ENCODE results near the gene PPP1R7. TPM values are rescaled to one million over a fixed set of nuclear protein-coding genes. Genes with fewer than 3 reads are reported as not detected.

PPP1R7 gene
- total and polyA plus RNA-seq, 10 donors: 36.1 to 89.3 (median 48.8) TPM

DNA sequence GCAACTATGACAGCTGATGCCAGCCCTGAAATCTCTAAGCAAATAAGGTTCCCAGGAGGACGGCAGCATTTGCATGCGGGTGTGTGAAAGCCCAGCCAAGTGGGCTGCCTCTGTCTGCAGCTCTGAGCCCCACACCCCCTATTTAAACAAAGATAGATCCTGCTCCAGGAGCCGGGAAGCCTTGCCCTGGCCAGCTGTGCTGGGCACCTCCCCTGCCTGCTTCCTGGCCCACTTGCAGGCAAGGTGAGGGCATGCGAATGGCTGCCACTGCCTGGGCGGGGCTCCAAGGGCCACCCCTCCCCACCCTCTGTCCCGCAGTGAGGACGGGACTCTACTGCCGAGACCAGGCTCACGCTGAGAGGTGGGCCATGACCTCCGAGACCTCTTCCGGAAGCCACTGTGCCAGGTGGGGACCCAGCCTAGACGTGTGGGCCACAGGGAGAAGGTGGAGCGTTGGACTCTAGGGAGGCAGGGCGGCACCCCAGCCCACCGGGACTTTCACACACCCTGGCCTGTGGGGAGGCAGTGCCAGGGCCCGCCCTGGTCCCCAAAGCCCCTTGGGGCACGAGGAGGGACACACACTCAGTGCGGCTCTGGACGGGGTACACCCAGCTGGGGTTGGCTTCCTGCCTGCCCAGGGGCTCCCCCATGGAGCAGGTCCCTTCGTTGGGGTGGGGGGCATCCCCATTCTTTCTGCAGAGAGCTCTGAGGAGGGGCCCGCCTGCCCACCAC, 38.3 kb downstream of the PPP1R7 start, which contains the start of gene ANO7:
TSS of gene ANO7 (plus strand) at position 317 of the 732 bp plus-strand sequence. CDS start 1,387 bp downstream, outside the sequence.
- Histone ChIP-seq H3K4me1 (peaks cover 0 to 12% (median 7%) of the 10 kb centered on the region in 6 donors), H3K27me3 (replicated peaks in 1 of 7) (peaks cover 0 to 17% (median 0%) of the 10 kb centered on the region in 7 donors), H3K9me3 (no peaks in the 10 kb centered on the region), H3K36me3 (peaks cover 0 to 12% (median 3%) of the 10 kb centered on the region in 6 donors), H3K27ac (no peak within 1 kb of the TSS), H3K4me3 (peak within 1 kb of the TSS in 1 of 8 donors; percentile 37)
- intact Hi-C loops (cut with DNase I; ENCODE audit: low total_unique reads): no loop called here
- DNase-seq: no peak
- no peak for TF ChIP-seq POLR2AphosphoS5 (IDR thresholded peaks at IDR 0.05)
- TF ChIP-seq, protein P1, sequence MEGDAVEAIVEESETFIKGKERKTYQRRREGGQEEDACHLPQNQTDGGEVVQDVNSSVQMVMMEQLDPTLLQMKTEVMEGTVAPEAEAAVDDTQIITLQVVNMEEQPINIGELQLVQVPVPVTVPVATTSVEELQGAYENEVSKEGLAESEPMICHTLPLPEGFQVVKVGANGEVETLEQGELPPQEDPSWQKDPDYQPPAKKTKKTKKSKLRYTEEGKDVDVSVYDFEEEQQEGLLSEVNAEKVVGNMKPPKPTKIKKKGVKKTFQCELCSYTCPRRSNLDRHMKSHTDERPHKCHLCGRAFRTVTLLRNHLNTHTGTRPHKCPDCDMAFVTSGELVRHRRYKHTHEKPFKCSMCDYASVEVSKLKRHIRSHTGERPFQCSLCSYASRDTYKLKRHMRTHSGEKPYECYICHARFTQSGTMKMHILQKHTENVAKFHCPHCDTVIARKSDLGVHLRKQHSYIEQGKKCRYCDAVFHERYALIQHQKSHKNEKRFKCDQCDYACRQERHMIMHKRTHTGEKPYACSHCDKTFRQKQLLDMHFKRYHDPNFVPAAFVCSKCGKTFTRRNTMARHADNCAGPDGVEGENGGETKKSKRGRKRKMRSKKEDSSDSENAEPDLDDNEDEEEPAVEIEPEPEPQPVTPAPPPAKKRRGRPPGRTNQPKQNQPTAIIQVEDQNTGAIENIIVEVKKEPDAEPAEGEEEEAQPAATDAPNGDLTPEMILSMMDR (IDR thresholded peaks at IDR 0.05 in 8 of 11, conservative IDR thresholded peaks at IDR 0.05 in 3 of 11): no peak
- TF ChIP-seq POLR2A (IDR thresholded peaks at IDR 0.05): no peak
- 72 to 87% (median 75%) methylated on average over 5 to 21 of the region's 21 CpGs for WGBS, 5 donors

GRCh38 chr2:241189093-241189855, 39.0 kb downstream of the PPP1R7 start:
- no peak for TF ChIP-seq POLR2AphosphoS5 (IDR thresholded peaks at IDR 0.05)
- no peak for TF ChIP-seq POLR2A (IDR thresholded peaks at IDR 0.05)
- TF ChIP-seq, protein P1 (IDR thresholded peaks at IDR 0.05 in 8 of 11, conservative IDR thresholded peaks at IDR 0.05 in 3 of 11): no peak
- Histone ChIP-seq H3K4me1 (peaks cover 0 to 12% (median 7%) of the 10 kb centered on the region in 6 donors), H3K36me3 (peaks cover 0 to 4% (median 0%) of the 10 kb centered on the region in 6 donors), H3K27ac (no peak overlapping the region), H3K4me3 (no peak overlapping the region), H3K27me3 (replicated peaks in 1 of 7) (peaks cover 0 to 17% (median 0%) of the 10 kb centered on the region in 7 donors), H3K9me3 (no peaks in the 10 kb centered on the region)
- WGBS, 5 donors: 89 to 95% (median 92%) methylated on average over 13 to 32 of the region's 32 CpGs
- intact Hi-C loops (cut with DNase I; ENCODE audit: low total_unique reads): no loop called here
- DNase-seq: no peak

DNA sequence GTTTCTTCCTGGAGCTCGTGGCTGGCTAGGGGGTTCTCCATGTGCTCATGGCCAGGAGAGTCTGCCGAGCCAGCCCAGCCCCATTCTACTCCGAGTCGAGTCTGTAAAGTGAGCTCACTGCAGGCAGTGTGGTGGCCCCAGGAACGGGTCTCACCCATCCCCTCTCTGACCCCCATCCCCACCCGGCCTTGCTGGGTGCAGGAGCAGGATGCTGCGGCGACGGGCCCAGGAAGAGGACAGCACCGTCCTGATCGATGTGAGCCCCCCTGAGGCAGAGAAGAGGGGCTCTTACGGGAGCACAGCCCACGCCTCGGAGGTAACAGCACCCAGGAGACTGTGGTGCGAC, 39.6 kb downstream of the PPP1R7 start:
- no peak for TF ChIP-seq POLR2AphosphoS5 (IDR thresholded peaks at IDR 0.05)
- TF ChIP-seq, protein P1 (IDR thresholded peaks at IDR 0.05 in 8 of 11, conservative IDR thresholded peaks at IDR 0.05 in 3 of 11): no peak
- Histone ChIP-seq H3K9me3 (no peaks in the 10 kb centered on the region), H3K36me3 (no peaks in the 10 kb centered on the region), H3K4me1 (peaks cover 0 to 12% (median 7%) of the 10 kb centered on the region in 6 donors), H3K27ac (no peak overlapping the region), H3K27me3 (replicated peaks in 1 of 7) (peaks cover 0 to 17% (median 0%) of the 10 kb centered on the region in 7 donors), H3K4me3 (no peak overlapping the region)
- no peak for DNase-seq
- intact Hi-C loops (cut with DNase I; ENCODE audit: low total_unique reads): no loop called here
- WGBS, 5 donors: 79 to 98% (median 88%) methylated on average over 5 to 15 of the region's 15 CpGs
